Activated T-helper 1 cell treated with anti-CD3 and anti-CD28 coated beads, Interleukin-12 subunit alpha, Interleukin-12 subunit beta, Interleukin-2, Interleukin-4 antibody, amounts not matched to agents 30 ng/mL and 10 ng/mL and 1 ng/mL, durations not matched to agents 14 hours and 24 hours and 36 hours (primary cell): ENCODE measurements around the gene BCL2L15. TPM values are rescaled to one million over a fixed set of nuclear protein-coding genes. Genes with fewer than 3 reads are reported as not detected.

Experiments used
- total RNA-seq: library from RNA; stranded (reverse); gene quantifications from 2 replicates; pipeline ENCODE4 v1.2.3, GENCODE V29; 2022

The BCL2L15 gene
- total RNA-seq, 1 donor from 2014 or later: 0.67 TPM

Other genes starting within 250 kb of the BCL2L15 start
- gene PHTF1, start 128.1 kb downstream of the BCL2L15 start, total RNA-seq: 14.7 and 16.6 TPM in 2 replicates
- gene RSBN1, start 75.1 kb downstream of the BCL2L15 start, total RNA-seq: 18.4 and 19.5 TPM in 2 replicates
- gene PTPN22, start 15.9 kb downstream of the BCL2L15 start, total RNA-seq: 66.2 and 66.7 TPM in 2 replicates
- gene AP4B1, start 17.2 kb upstream of the BCL2L15 start, total RNA-seq: 36.3 and 40.9 TPM in 2 replicates
- 20.9 and 21.2 TPM in 2 replicates for gene DCLRE1B, start 17.7 kb upstream of the BCL2L15 start, total RNA-seq
- 100 and 101 TPM in 2 replicates for gene HIPK1, start 41.7 kb upstream of the BCL2L15 start, total RNA-seq
- 0.10 TPM in 2 replicates for gene OLFML3, start 91.9 kb upstream of the BCL2L15 start, total RNA-seq